Measurements from ENCODE around the gene TIMM29. TPM values are rescaled to one million over a fixed set of nuclear protein-coding genes. Genes with fewer than 3 reads are reported as not detected.

The TIMM29 gene
- total RNA-seq, 1 donor from 2014 or later = 44.2 TPM

GRCh38 chr19:10899151-10899653, 29.4 kb upstream of the TIMM29 start:
- Histone ChIP-seq H3K4me3 (ENCODE audit: low read depth, low read length) (no peak overlapping the region), H3K36me3 (ENCODE audit: control insufficient read depth, insufficient read depth, low read length) (no peaks in the 10 kb centered on the region), H3K27me3 (ENCODE audit: control insufficient read depth, insufficient read depth, low read length) (no peaks in the 10 kb centered on the region)
- no peak for DNase-seq (ENCODE audit: low read depth)
- no peak for TF ChIP-seq CTCF (IDR thresholded peaks at IDR 0.05; ENCODE audit: insufficient read depth, low read length, poor library complexity, severe bottlenecking)

- no peaks in the 10 kb centered on the region for H3K27me3 ChIP-seq (ENCODE audit: control insufficient read depth, insufficient read depth, low read length)
Observed at GRCh38 chr19:10907925-10908324, 20.7 kb upstream of the TIMM29 start.

GRCh38 chr19:10908380-10908960, 20.1 kb upstream of the TIMM29 start:
- no peak for DNase-seq (ENCODE audit: low read depth)
- Histone ChIP-seq H3K36me3 (ENCODE audit: control insufficient read depth, insufficient read depth, low read length) (peaks cover 1% of the 10 kb centered on the region), H3K4me3 (ENCODE audit: low read depth, low read length) (no peak overlapping the region), H3K27me3 (ENCODE audit: control insufficient read depth, insufficient read depth, low read length) (no peaks in the 10 kb centered on the region)
- no peak for TF ChIP-seq CTCF (IDR thresholded peaks at IDR 0.05; ENCODE audit: insufficient read depth, low read length, poor library complexity, severe bottlenecking)

More at GRCh38 chr19:10907925-10908324, 20.7 kb upstream of the TIMM29 start:
- no peak for TF ChIP-seq CTCF (IDR thresholded peaks at IDR 0.05; ENCODE audit: insufficient read depth, low read length, poor library complexity, severe bottlenecking)
- DNase-seq (ENCODE audit: low read depth) = no peak
- H3K36me3 ChIP-seq (ENCODE audit: control insufficient read depth, insufficient read depth, low read length) = peaks cover 1% of the 10 kb centered on the region
- H3K4me3 ChIP-seq (ENCODE audit: low read depth, low read length) = no peak overlapping the region

GRCh38 chr19:10911579-10912363, 16.8 kb upstream of the TIMM29 start:
- H3K4me3 ChIP-seq (ENCODE audit: low read depth, low read length) = no peak overlapping the region
- no peak for DNase-seq (ENCODE audit: low read depth)
- H3K27me3 ChIP-seq (ENCODE audit: control insufficient read depth, insufficient read depth, low read length) = no peaks in the 10 kb centered on the region
- TF ChIP-seq CTCF (IDR thresholded peaks at IDR 0.05; ENCODE audit: insufficient read depth, low read length, poor library complexity, severe bottlenecking) = no peak
- peaks cover 4% of the 10 kb centered on the region for H3K36me3 ChIP-seq (ENCODE audit: control insufficient read depth, insufficient read depth, low read length)

- H3K4me3 ChIP-seq (ENCODE audit: low read depth, low read length) = no peak overlapping the region
- TF ChIP-seq CTCF (IDR thresholded peaks at IDR 0.05; ENCODE audit: insufficient read depth, low read length, poor library complexity, severe bottlenecking) = no peak
- no peak for DNase-seq (ENCODE audit: low read depth)
- peaks cover 4% of the 10 kb centered on the region for H3K36me3 ChIP-seq (ENCODE audit: control insufficient read depth, insufficient read depth, low read length)
- no peaks in the 10 kb centered on the region for H3K27me3 ChIP-seq (ENCODE audit: control insufficient read depth, insufficient read depth, low read length)
Observed at GRCh38 chr19:10912619-10913018, 16.0 kb upstream of the TIMM29 start.
